Measurements from ENCODE around the gene BCAS4.
"Not testable (repeated sequence)": the region's sequence is repeated elsewhere in the genome, so short reads cannot be mapped to it uniquely, and the experiment has no call there.

Gene BCAS4

GRCh38 chr20:50799890-50800550 lies 5.2 kb downstream of the BCAS4 start:
- no peak for DNase-seq

- not testable (repeated sequence) for DNase-seq
Measured at GRCh38 chr20:50800986-50801746, 6.3 kb downstream of the BCAS4 start.

GRCh38 chr20:50801747-50802125 lies 6.9 kb downstream of the BCAS4 start:
- no peak for DNase-seq

- no peak for DNase-seq
Measured at GRCh38 chr20:50802289-50802688, 7.4 kb downstream of the BCAS4 start.

- no peak for DNase-seq
Measured at GRCh38 chr20:50804437-50805348, 9.8 kb downstream of the BCAS4 start.

GRCh38 chr20:50805349-50805684 lies 10.5 kb downstream of the BCAS4 start:
- no peak for DNase-seq

- no peak for DNase-seq
Measured at GRCh38 chr20:50806126-50806768, 11.4 kb downstream of the BCAS4 start.

GRCh38 chr20:50810063-50810462 lies 15.2 kb downstream of the BCAS4 start:
- no peak for DNase-seq

- no peak for DNase-seq
Measured at GRCh38 chr20:50810842-50811241, 16.0 kb downstream of the BCAS4 start.

- no peak for DNase-seq
Measured at GRCh38 chr20:50813101-50813643, 18.3 kb downstream of the BCAS4 start.

- DNase-seq: no peak
Measured at GRCh38 chr20:50813801-50814200, 18.9 kb downstream of the BCAS4 start.

GRCh38 chr20:50814438-50815161 lies 19.7 kb downstream of the BCAS4 start:
- no peak for DNase-seq

- no peak for DNase-seq
Measured at GRCh38 chr20:50815162-50815989, 20.5 kb downstream of the BCAS4 start.

- no peak for DNase-seq
Measured at GRCh38 chr20:50817776-50818172, 22.9 kb downstream of the BCAS4 start.

GRCh38 chr20:50819349-50819748 lies 24.5 kb downstream of the BCAS4 start:
- DNase-seq: no peak

- no peak for DNase-seq
Measured at GRCh38 chr20:50820515-50821256, 25.8 kb downstream of the BCAS4 start.

- no peak for DNase-seq
Measured at GRCh38 chr20:50821257-50821921, 26.5 kb downstream of the BCAS4 start.

GRCh38 chr20:50821994-50822393 lies 27.1 kb downstream of the BCAS4 start:
- no peak for DNase-seq

GRCh38 chr20:50823319-50823718 lies 28.5 kb downstream of the BCAS4 start:
- DNase-seq: no peak

- DNase-seq: no peak
Measured at GRCh38 chr20:50824137-50824536, 29.3 kb downstream of the BCAS4 start.

Data from stimulated activated CD4-positive, alpha-beta T cell treated with anti-CD3 and anti-CD28 coated beads, Interleukin-4, amount 100 ng/mL, for 24 hours (primary cell).